ENCODE data around the gene SEPTIN3. TPM values are rescaled to one million over a fixed set of nuclear protein-coding genes. Genes with fewer than 3 reads are reported as not detected.
A peak's percentile ranks its signal among the peaks of the same experiment; 100 is the strongest.

Gene SEPTIN3
- total RNA-seq, 1 donor from 2014 or later = not detected

GRCh38 chr22:41951898-41952474 is 17.3 kb upstream of the SEPTIN3 start, which contains the start of gene SMIM45:
Gene SMIM45 (plus strand): TSS chr22:41952150.
- no peaks in the 10 kb centered on the region for H3K36me3 ChIP-seq
- H3K27me3 ChIP-seq (ENCODE audit: low read depth) = peaks cover 34% of the 10 kb centered on the region
- intact Hi-C loops (cut with micrococcal nuclease) = no loop called here
- no peak for DNase-seq
- no peaks in the 10 kb centered on the region for H3K9me3 ChIP-seq (replicated peaks)
- no peak within 1 kb of the TSS for H3K4me3 ChIP-seq
- TF ChIP-seq, protein P1, sequence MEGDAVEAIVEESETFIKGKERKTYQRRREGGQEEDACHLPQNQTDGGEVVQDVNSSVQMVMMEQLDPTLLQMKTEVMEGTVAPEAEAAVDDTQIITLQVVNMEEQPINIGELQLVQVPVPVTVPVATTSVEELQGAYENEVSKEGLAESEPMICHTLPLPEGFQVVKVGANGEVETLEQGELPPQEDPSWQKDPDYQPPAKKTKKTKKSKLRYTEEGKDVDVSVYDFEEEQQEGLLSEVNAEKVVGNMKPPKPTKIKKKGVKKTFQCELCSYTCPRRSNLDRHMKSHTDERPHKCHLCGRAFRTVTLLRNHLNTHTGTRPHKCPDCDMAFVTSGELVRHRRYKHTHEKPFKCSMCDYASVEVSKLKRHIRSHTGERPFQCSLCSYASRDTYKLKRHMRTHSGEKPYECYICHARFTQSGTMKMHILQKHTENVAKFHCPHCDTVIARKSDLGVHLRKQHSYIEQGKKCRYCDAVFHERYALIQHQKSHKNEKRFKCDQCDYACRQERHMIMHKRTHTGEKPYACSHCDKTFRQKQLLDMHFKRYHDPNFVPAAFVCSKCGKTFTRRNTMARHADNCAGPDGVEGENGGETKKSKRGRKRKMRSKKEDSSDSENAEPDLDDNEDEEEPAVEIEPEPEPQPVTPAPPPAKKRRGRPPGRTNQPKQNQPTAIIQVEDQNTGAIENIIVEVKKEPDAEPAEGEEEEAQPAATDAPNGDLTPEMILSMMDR (IDR thresholded peaks at IDR 0.05; ENCODE audit: borderline replicate concordance) = no peak
- H3K4me1 ChIP-seq = peaks cover 5% of the 10 kb centered on the region
- no peak within 1 kb of the TSS for H3K27ac ChIP-seq (replicated peaks)

DNA sequence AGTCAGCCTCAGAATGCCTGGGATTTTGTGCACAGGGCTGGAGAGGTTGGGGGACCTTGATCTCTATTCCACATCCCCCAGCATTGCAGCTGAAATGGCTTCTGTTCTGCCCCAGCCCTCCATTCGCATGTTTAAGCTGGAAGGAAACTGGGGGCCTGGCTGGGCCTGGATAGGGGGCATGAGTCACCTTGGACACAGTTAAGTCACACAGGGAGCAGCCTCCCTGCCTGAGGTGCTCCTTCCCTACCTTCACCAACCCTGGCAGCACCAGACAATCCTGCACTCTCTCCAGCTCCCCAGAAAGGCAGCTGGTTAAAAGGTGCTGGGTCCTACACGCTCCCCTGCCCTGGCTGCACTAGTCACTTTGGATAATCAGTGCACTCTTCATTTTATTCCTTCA is 16.5 kb upstream of the SEPTIN3 start:
- TF ChIP-seq, protein P1 (IDR thresholded peaks at IDR 0.05; ENCODE audit: borderline replicate concordance) = no peak
- peaks cover 4% of the 10 kb centered on the region for H3K4me1 ChIP-seq
- H3K27me3 ChIP-seq (ENCODE audit: low read depth) = peaks cover 39% of the 10 kb centered on the region
- intact Hi-C loops (cut with micrococcal nuclease) = no loop called here
- no peak overlapping the region for H3K27ac ChIP-seq (replicated peaks)
- no peak for DNase-seq
- no peak overlapping the region for H3K4me3 ChIP-seq
- no peaks in the 10 kb centered on the region for H3K36me3 ChIP-seq
- no peaks in the 10 kb centered on the region for H3K9me3 ChIP-seq (replicated peaks)

DNA sequence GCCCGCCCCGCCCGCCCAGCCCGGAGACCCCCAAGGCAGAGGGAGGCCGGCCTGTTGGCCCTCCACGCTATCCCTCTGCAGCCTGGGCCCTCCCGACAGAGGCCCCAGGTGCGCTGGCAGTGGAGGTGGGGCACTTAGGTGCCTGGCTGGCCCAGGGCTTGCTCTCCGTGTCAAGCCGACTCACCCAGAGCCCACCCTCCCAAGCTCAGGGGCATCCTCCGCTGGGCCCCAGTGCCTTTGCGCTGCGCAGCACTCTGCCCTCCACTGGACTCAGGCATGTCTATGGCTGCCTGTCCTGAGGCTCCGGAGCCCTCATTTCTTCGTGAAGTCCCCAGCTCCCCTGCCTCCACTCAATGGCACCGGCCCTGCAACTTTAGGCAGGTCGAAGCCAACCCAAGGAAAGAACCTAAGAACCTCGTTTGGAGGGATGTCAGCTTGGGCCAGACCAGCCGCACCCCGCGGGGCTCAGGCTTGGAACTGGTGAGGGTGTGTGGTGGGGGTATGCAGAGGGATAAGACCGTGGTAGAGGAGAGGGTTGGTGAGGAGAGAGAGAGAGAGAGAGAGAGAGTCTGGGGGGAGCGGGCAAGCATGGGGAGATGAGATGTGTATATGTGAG is 11.2 kb upstream of the SEPTIN3 start:
- no peak overlapping the region for H3K27ac ChIP-seq (replicated peaks)
- peak overlapping the region; percentile 46 for H3K4me3 ChIP-seq
- TF ChIP-seq, protein P1 (IDR thresholded peaks at IDR 0.05; ENCODE audit: borderline replicate concordance) = peak; percentile 42
- DNase-seq = no peak
- peaks cover 14% of the 10 kb centered on the region for H3K4me1 ChIP-seq
- H3K27me3 ChIP-seq (ENCODE audit: low read depth) = peaks cover 29% of the 10 kb centered on the region
- H3K9me3 ChIP-seq (replicated peaks) = no peaks in the 10 kb centered on the region
- H3K36me3 ChIP-seq = no peaks in the 10 kb centered on the region
- intact Hi-C loops (cut with micrococcal nuclease) = no loop called here

DNA sequence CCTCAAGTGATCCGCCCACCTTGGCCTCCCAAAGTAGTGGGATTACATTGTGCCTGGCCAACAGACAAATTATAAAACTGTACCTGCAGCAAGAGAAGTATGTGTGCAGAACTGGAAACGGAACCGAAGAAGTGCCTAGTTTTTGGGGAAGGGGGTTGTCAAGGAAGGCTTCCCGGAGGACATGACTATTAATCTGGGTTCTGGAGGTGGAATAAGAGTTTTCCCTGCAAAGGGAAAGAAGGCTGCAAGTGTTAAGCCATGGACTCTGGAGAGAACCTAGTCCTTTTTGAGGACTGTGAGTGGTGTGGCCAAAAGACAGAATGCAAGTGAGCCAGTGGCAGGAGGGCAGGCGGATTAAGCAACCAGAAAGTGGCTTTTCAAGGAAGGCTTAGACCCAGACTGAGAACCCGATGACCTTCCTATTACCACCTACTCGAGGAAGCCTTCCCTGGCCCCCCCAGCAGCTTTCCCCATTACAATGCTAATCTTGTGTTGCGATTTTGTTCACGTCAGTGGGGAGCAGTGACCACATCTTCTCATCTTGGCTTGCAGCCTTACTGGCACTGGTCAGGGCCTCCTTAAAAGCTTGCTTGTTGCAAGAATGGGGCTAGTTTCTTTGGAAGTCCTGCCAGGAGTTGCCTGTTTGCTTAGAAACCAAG is 5.7 kb upstream of the SEPTIN3 start:
- Histone ChIP-seq H3K36me3 (no peaks in the 10 kb centered on the region), H3K4me1 (peaks cover 5% of the 10 kb centered on the region), H3K4me3 (no peak overlapping the region), H3K9me3 (replicated peaks) (no peaks in the 10 kb centered on the region), H3K27me3 (ENCODE audit: low read depth) (peaks cover 1% of the 10 kb centered on the region), H3K27ac (replicated peaks) (no peak overlapping the region)
- intact Hi-C loops (cut with micrococcal nuclease) = no loop called here
- TF ChIP-seq, protein P1 (IDR thresholded peaks at IDR 0.05; ENCODE audit: borderline replicate concordance) = no peak
- no peak for DNase-seq

GRCh38 chr22:41964112-41964491 is 5.1 kb upstream of the SEPTIN3 start:
- no peak overlapping the region for H3K27ac ChIP-seq (replicated peaks)
- TF ChIP-seq, protein P1 (IDR thresholded peaks at IDR 0.05; ENCODE audit: borderline replicate concordance) = no peak
- intact Hi-C loops (cut with micrococcal nuclease) = no loop called here
- H3K36me3 ChIP-seq = no peaks in the 10 kb centered on the region
- no peaks in the 10 kb centered on the region for H3K9me3 ChIP-seq (replicated peaks)
- H3K4me1 ChIP-seq = peaks cover 5% of the 10 kb centered on the region
- H3K27me3 ChIP-seq (ENCODE audit: low read depth) = peaks cover 6% of the 10 kb centered on the region
- H3K4me3 ChIP-seq = no peak overlapping the region
- no peak for DNase-seq
